Measurements from ENCODE around the gene B9D2. TPM values are rescaled to one million over a fixed set of nuclear protein-coding genes. Genes with fewer than 3 reads are reported as not detected.

The B9D2 gene
- total and polyA plus RNA-seq, 4 donors = 2.4 to 9.3 (median 7.0) TPM

Other genes starting within 250 kb of the B9D2 start
- gene CYP2F1, start 249.7 kb downstream of the B9D2 start, total RNA-seq = not detected
- under 1 TPM in 1 of 2 donors, not detected in 1; 0.41 TPM for gene CYP2F1, start 249.7 kb downstream of the B9D2 start, polyA plus RNA-seq (ENCODE audit: insufficient read length in 2 of 2)
- 1 to 10 TPM in 1 of 2 donors, under 1 TPM in 1; 0.44 to 3.2 TPM for gene CYP2S1, start 170.9 kb downstream of the B9D2 start, total RNA-seq
- 1 to 10 TPM; 3.8 to 4.8 TPM for gene CYP2S1, start 170.9 kb downstream of the B9D2 start, polyA plus RNA-seq (ENCODE audit: insufficient read length in 2 of 2)
- 10 to 100 TPM; 26.5 to 44.1 TPM for gene AXL, start 144.9 kb downstream of the B9D2 start, total RNA-seq
- 10 to 100 TPM; 23.7 to 24.8 TPM for gene AXL, start 144.9 kb downstream of the B9D2 start, polyA plus RNA-seq (ENCODE audit: insufficient read length in 2 of 2)
- gene HNRNPUL1, start 99.8 kb downstream of the B9D2 start, total RNA-seq = 10 to 100 TPM; 64.3 to 99.3 TPM
- 100 to 1,000 TPM; 172 to 190 TPM for gene HNRNPUL1, start 99.8 kb downstream of the B9D2 start, polyA plus RNA-seq (ENCODE audit: insufficient read length in 2 of 2)
- gene CCDC97, start 54.0 kb downstream of the B9D2 start, total RNA-seq = 10 to 100 TPM in 1 of 2 donors, 1 to 10 TPM in 1; 8.8 to 16.9 TPM
- 10 to 100 TPM; 36.3 to 37.6 TPM for gene CCDC97, start 54.0 kb downstream of the B9D2 start, polyA plus RNA-seq (ENCODE audit: insufficient read length in 2 of 2)
- gene TGFB1, start 10.2 kb downstream of the B9D2 start, total RNA-seq = 1 to 10 TPM; 6.6 to 7.4 TPM
- 10 to 100 TPM; 30.1 to 31.5 TPM for gene TGFB1, start 10.2 kb downstream of the B9D2 start, polyA plus RNA-seq (ENCODE audit: insufficient read length in 2 of 2)
- 10 to 100 TPM in 1 of 2 donors, 1 to 10 TPM in 1; 8.1 to 16.8 TPM for gene TMEM91, start 12.4 kb upstream of the B9D2 start, total RNA-seq
- gene TMEM91, start 12.4 kb upstream of the B9D2 start, polyA plus RNA-seq (ENCODE audit: insufficient read length in 2 of 2) = 10 to 100 TPM; 36.9 to 37.5 TPM
- gene EXOSC5, start 33.2 kb upstream of the B9D2 start, total RNA-seq = 10 to 100 TPM in 1 of 2 donors, 1 to 10 TPM in 1; 7.7 to 10.7 TPM
- 10 to 100 TPM; 18.3 to 20.5 TPM for gene EXOSC5, start 33.2 kb upstream of the B9D2 start, polyA plus RNA-seq (ENCODE audit: insufficient read length in 2 of 2)
- gene BCKDHA, start 33.7 kb upstream of the B9D2 start, total RNA-seq = 10 to 100 TPM; 30.0 to 32.4 TPM
- 10 to 100 TPM; 20.0 to 26.8 TPM for gene BCKDHA, start 33.7 kb upstream of the B9D2 start, polyA plus RNA-seq (ENCODE audit: insufficient read length in 2 of 2)
- 1 to 10 TPM in 1 of 2 donors, under 1 TPM in 1; 0.50 to 7.8 TPM for gene B3GNT8, start 63.2 kb upstream of the B9D2 start, total RNA-seq
- 1 to 10 TPM in 1 of 2 donors, under 1 TPM in 1; 0.52 to 3.0 TPM for gene B3GNT8, start 63.2 kb upstream of the B9D2 start, polyA plus RNA-seq (ENCODE audit: insufficient read length in 2 of 2)
- 10 to 100 TPM; 20.3 to 29.2 TPM for gene DMAC2, start 75.8 kb upstream of the B9D2 start, total RNA-seq
- 10 to 100 TPM; 50.9 to 51.2 TPM for gene DMAC2, start 75.8 kb upstream of the B9D2 start, polyA plus RNA-seq (ENCODE audit: insufficient read length in 2 of 2)
- gene ERICH4, start 79.0 kb upstream of the B9D2 start, total RNA-seq = not detected
- gene ERICH4, start 79.0 kb upstream of the B9D2 start, polyA plus RNA-seq (ENCODE audit: insufficient read length in 2 of 2) = under 1 TPM in 1 of 2 donors, not detected in 1; 0.39 TPM
- gene CEACAM21, start 212.0 kb upstream of the B9D2 start, total RNA-seq = 10 to 100 TPM in 1 of 2 donors, 1 to 10 TPM in 1; 5.1 to 11.9 TPM
- 10 to 100 TPM; 10.7 to 11.3 TPM for gene CEACAM21, start 212.0 kb upstream of the B9D2 start, polyA plus RNA-seq (ENCODE audit: insufficient read length in 2 of 2)

Data from spinal cord (tissue), 4 donors.